Astrocyte of the hippocampus (primary cell): ENCODE data around the gene KRTAP12-1.
A peak's percentile ranks its signal among the peaks of the same experiment; 100 is the strongest.
"Not testable (repeated sequence)": the region's sequence is repeated elsewhere in the genome, so short reads cannot be mapped to it uniquely, and the experiment has no call there.

Experiments
- DNase-seq: peaks from one replicate; pipeline ENCODE4 v3.0.0; 2011; ENCODE audit warnings: low read depth, low spot score

Gene KRTAP12-1

GRCh38 chr21:44697811-44698734, 16.1 kb upstream of the KRTAP12-1 start:
- DNase-seq = peak; percentile 14

- DNase-seq = not testable (repeated sequence)
Observed at GRCh38 chr21:44697172-44697810, 15.3 kb upstream of the KRTAP12-1 start, which contains the start of gene KRTAP10-12. KRTAP10-12 (plus strand) TSS chr21:44697172; CDS start chr21:44697202, 30 bp downstream.

- DNase-seq = no peak
Observed at GRCh38 chr21:44696572-44696971, 14.6 kb upstream of the KRTAP12-1 start.

GRCh38 chr21:44695641-44696040, 13.7 kb upstream of the KRTAP12-1 start:
- no peak for DNase-seq

- no peak for DNase-seq
Observed at GRCh38 chr21:44695184-44695583, 13.2 kb upstream of the KRTAP12-1 start.

GRCh38 chr21:44694776-44695175, 12.8 kb upstream of the KRTAP12-1 start:
- DNase-seq = no peak

GRCh38 chr21:44692798-44693512, 11.0 kb upstream of the KRTAP12-1 start:
- no peak for DNase-seq

GRCh38 chr21:44691686-44692085, 9.7 kb upstream of the KRTAP12-1 start:
- DNase-seq = no peak

GRCh38 chr21:44689740-44690139, 7.8 kb upstream of the KRTAP12-1 start:
- not testable (repeated sequence) for DNase-seq

- DNase-seq = no peak
Observed at GRCh38 chr21:44687671-44688070, 5.7 kb upstream of the KRTAP12-1 start.

- DNase-seq = no peak
Observed at GRCh38 chr21:44686843-44687561, 5.0 kb upstream of the KRTAP12-1 start.

GRCh38 chr21:44686000-44686781, 4.2 kb upstream of the KRTAP12-1 start:
- no peak for DNase-seq

GRCh38 chr21:44685050-44685449, 3.1 kb upstream of the KRTAP12-1 start:
- DNase-seq = not testable (repeated sequence)

GRCh38 chr21:44684483-44684882, 2.5 kb upstream of the KRTAP12-1 start:
- no peak for DNase-seq

- no peak for DNase-seq
Observed at GRCh38 chr21:44684077-44684476, 2.1 kb upstream of the KRTAP12-1 start.

GRCh38 chr21:44682580-44683151, 703 bp upstream of the KRTAP12-1 start:
- DNase-seq = no peak

GRCh38 chr21:44681152-44681551, 811 bp downstream of the KRTAP12-1 start:
- DNase-seq = no peak

GRCh38 chr21:44677881-44678280, 4.1 kb downstream of the KRTAP12-1 start:
- DNase-seq = no peak

- no peak for DNase-seq
Observed at GRCh38 chr21:44671911-44672310, 10.1 kb downstream of the KRTAP12-1 start.
